Measurements from ENCODE around the gene KIF3C.
"Not testable (repeated sequence)": the region's sequence is repeated elsewhere in the genome, so short reads cannot be mapped to it uniquely, and the experiment has no call there.

The KIF3C gene

DNA sequence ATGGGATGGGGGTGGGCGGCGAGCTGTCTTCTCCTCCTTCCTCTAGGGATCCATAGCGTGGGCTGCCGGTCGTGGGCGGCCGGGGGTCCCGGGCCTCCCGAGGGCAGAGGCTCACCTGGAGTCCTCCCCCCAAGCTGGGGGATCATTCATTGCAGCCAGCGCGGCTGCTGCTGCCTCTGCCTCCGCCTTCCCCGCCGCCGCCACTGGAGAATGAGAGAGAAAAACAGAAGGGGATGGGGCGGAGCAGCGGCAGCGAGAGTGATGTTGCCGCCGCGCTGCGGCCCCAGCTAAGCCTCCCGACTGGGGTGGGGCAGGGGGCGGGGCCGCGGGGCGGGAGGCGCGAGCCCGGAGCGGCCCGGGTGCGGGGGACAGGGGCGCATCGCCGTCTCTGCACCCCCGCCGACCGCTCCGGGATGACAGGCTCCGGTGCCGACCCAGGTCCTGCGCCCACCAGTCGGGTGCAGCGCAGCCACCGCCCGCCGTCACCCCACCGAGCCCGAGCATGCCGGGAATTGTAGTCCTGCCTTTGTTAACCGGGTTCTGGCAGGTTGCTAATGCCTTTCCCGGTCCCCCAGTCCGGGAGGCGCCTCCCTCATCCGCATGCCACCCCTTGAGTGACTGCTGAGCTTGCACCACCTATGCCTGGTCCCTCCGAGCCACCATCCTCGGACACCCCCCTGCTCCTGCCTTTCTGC lies at the start of gene KIF3C:
Gene KIF3C (minus strand): TSS at position 225 of the 695 bp plus-strand sequence. CDS start 580 bp downstream, outside the sequence.
- Mint-ChIP-seq H3K4me1 (ENCODE audit: low read depth) (peaks cover 11% of the 10 kb centered on the region), H3K9me3 (ENCODE audit: low read depth) (no peaks in the 10 kb centered on the region)

DNA sequence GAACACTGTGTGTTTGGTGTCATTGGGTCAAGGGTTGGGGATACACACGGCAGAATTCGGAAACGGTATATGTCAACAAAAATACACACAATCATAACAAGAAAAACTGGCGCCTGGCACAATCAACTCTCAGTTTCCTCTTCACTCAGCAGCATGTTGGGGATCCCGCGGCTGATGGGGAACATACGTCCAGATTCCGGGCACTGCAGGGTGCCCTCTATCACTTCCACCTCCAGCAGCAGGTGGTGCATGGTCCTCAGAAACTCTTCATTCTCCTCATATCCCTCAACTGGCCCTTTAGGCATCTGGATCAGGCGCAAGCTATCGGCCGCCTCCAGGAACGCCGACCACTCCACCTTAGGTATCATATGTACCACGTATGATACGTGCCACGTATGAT lies 45.8 kb upstream of the KIF3C start:
- not testable (repeated sequence) for H3K4me3 Mint-ChIP-seq; H3K27ac Mint-ChIP-seq; H3K4me1 Mint-ChIP-seq (ENCODE audit: low read depth); H3K9me3 Mint-ChIP-seq (ENCODE audit: low read depth); H3K36me3 Mint-ChIP-seq; H3K27me3 Mint-ChIP-seq

More for the DNA sequence above, at the start of gene KIF3C:
- Mint-ChIP-seq H3K27ac (peak within 1 kb of the TSS; percentile 46), H3K4me3 (peak within 1 kb of the TSS; percentile 86), H3K36me3 (no peaks in the 10 kb centered on the region), H3K27me3 (no peaks in the 10 kb centered on the region)

DNA sequence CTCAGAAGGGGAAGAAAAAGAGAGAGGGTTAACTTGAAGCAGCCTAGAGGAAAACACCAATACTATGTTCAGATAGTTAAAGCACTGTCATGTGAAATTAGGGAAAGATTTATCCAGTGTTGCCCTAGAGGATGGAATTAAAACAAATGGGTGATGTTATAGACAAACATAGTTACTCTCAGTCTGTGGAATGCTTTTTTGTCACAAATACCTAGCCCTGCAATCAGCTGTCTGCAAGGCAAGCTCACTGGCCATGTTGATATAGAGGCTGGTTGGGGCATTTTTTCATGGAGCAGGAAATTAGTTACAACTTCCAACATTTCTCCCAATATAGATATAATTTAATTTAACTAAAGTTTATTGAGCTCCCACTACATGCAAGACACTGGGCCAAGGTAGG lies 43.2 kb upstream of the KIF3C start:
- H3K9me3 Mint-ChIP-seq (ENCODE audit: low read depth), result no peaks in the 10 kb centered on the region
- no peaks in the 10 kb centered on the region for H3K4me1 Mint-ChIP-seq (ENCODE audit: low read depth)
- H3K27me3 Mint-ChIP-seq, result peaks cover 2% of the 10 kb centered on the region
- H3K36me3 Mint-ChIP-seq, result no peaks in the 10 kb centered on the region
- no peak overlapping the region for H3K27ac Mint-ChIP-seq
- no peak overlapping the region for H3K4me3 Mint-ChIP-seq

DNA sequence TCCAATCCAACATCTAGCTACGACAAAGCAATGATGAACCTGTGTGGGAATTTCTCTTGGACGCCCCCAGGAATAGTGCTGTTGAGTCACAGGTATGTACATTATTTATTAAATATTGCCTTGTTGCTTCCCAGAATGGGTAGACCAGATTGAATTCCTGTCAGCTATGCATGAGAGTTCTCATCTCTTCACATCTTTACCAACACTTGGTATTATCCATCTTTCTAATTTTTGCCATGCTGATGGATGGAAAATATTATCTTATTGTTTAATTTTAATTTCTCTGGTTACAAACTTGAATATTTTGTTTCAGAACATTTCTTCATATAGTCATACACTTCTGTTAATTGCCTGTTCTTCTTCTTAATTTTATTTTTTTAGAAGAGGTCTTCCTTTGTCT lies 42.0 kb upstream of the KIF3C start:
- Mint-ChIP-seq H3K4me3 (no peak overlapping the region), H3K27ac (no peak overlapping the region), H3K27me3 (peaks cover 2% of the 10 kb centered on the region), H3K4me1 (ENCODE audit: low read depth) (no peaks in the 10 kb centered on the region), H3K36me3 (no peaks in the 10 kb centered on the region), H3K9me3 (ENCODE audit: low read depth) (no peaks in the 10 kb centered on the region)

DNA sequence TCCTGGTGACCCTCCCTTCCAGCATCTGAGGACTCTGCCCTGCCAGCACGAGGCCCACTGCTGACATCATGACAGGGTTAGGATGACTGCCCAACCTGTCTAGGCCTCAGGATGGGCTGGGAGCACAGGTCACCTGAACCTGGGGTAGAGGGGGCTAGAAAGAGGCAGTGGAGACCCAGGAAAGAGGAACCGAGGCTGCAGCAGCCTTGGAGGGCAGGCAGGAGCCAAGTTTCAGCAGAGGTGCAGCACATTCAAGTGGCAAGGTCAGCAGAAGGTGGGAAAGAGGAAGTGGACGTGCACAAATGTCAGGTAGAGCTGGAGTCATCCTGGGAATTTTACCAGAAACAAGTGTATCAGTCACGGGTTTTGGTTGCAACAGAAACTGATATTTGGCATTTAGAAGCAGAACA lies 37.9 kb upstream of the KIF3C start:
- H3K27ac Mint-ChIP-seq, result no peak overlapping the region
- no peaks in the 10 kb centered on the region for H3K36me3 Mint-ChIP-seq
- H3K4me3 Mint-ChIP-seq, result no peak overlapping the region
- H3K9me3 Mint-ChIP-seq (ENCODE audit: low read depth), result no peaks in the 10 kb centered on the region
- no peaks in the 10 kb centered on the region for H3K27me3 Mint-ChIP-seq
- no peaks in the 10 kb centered on the region for H3K4me1 Mint-ChIP-seq (ENCODE audit: low read depth)

DNA sequence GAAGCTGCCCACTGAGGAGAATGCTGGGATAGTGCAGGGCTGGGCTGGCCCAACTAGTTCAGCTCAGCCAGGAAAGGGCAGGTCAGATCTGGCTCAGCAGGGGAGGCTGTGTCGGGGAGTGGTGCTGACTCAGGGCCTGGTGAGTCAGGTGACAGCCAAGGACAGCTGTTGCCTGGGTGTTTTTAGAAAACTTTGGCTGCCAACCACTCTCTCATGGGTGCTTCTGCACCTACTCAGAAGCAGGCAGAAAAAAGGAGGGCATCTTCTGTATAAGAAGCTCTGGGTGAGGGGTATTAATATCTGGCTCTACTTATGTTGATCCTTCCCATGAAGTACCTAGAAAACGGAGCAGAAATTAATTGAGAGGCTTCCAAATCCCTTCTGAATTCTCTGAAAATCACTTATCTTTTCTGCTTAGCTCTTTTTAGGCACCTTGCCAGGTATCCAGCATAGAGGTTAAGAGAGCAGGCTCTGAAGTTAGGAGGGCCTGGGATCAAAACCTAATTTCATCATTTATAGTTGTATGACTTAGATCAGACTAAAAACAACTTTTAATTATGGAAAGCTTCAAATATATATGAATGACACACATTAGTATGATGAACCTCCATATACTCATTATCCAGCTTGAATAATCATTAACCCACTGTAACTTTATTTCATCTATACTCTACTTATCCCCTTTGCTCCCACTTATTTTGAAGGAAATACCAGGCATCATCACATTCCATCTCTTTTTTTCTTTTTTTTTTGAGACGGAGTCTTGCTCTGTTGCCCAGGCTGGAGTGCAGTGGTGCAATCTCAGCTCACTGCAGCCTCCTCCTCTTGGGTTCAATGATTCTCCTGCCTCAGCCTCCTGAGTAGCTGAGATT lies 36.1 kb upstream of the KIF3C start:
- Mint-ChIP-seq H3K4me1 (ENCODE audit: low read depth) (no peaks in the 10 kb centered on the region), H3K27ac (no peak overlapping the region), H3K36me3 (no peaks in the 10 kb centered on the region), H3K9me3 (ENCODE audit: low read depth) (no peaks in the 10 kb centered on the region), H3K27me3 (no peaks in the 10 kb centered on the region), H3K4me3 (no peak overlapping the region)

DNA sequence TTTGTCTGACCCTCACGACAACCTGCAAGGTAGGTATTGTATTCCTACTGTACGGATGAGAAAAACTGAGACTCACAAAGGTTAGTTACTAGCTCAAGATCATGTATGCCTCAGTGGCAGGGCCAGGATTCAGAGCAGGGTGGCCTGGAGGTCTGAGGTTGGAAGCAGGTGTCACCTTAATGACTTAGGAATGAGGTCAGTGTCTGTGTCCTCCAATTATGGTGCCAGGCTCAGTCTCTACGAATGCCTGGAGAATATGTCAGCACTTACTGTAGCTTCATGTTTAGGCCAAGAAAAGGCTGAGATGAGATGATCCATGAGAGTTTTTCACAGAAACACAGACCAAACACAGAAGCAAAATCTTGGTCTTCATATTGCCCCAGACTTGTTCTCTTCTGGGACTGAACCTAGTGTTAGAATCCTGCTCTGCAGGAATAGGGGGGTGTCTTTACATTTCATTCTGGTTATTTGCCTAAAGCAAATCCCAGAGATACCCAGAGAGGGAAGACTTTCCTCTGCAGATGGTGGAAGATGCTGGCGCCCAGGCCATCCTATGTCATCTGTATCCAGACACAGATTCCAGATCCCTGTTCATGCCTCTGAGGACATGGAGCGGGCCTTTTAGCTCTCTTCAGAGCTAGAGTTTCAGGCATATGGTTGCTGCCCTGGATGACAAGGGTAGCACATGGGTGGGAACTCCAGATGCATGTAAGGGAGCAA lies 35.3 kb upstream of the KIF3C start:
- Mint-ChIP-seq H3K27me3 (no peaks in the 10 kb centered on the region), H3K4me3 (no peak overlapping the region), H3K9me3 (ENCODE audit: low read depth) (no peaks in the 10 kb centered on the region), H3K36me3 (no peaks in the 10 kb centered on the region), H3K27ac (no peak overlapping the region), H3K4me1 (ENCODE audit: low read depth) (no peaks in the 10 kb centered on the region)

DNA sequence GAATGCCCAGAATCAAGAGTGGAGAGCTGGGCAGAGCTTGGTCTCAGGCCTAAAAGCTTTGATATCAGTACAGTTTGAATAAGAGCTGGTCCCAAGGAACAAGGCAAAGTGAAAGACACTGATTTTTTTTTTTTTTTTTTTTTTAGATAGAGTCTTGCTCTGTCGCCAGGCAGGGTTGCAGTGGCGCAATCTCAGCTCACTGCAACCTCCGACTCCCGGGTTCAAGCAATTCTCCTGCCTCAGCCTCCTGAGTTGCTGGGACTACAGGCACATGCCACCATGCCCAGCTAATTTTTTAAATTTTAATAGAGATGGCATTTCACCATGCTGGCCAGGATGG lies 34.4 kb upstream of the KIF3C start:
- H3K27ac Mint-ChIP-seq; H3K4me3 Mint-ChIP-seq; H3K9me3 Mint-ChIP-seq (ENCODE audit: low read depth); H3K4me1 Mint-ChIP-seq (ENCODE audit: low read depth); H3K27me3 Mint-ChIP-seq; H3K36me3 Mint-ChIP-seq: not testable (repeated sequence)

DNA sequence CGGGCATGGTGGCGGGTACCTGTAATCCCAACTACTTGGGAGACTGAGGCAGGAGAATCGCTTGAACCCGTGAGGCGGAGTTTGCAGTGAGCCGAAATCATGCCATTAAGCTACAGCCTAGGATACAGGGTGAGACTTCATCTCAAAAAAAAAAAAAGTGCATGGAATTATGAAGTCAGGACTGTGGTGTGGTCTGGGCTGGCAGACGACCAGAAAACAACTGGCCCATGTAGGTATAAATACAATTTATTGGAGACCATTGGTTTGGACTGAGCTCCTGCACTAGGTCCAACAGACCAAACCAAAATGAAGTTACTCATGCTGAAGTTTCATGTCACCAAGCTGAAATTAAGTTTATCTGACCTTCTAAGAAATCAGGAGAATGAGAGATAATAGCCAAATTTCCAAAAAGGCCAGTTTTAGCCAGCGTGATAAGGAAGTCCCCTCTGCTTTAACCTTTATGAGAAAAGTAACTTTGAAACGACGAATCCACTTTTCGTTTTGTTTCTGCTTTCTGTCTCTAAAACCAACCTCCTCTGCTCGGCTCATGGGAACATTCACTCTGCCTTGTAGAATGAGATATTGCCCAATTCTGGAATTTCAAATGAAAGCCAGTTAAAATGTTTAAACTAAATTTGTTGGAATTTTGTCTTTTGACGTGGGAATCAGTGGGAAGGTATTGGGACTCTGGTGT lies 33.9 kb upstream of the KIF3C start:
- H3K4me1 Mint-ChIP-seq (ENCODE audit: low read depth), result no peaks in the 10 kb centered on the region
- no peak overlapping the region for H3K27ac Mint-ChIP-seq
- no peaks in the 10 kb centered on the region for H3K9me3 Mint-ChIP-seq (ENCODE audit: low read depth)
- H3K36me3 Mint-ChIP-seq, result no peaks in the 10 kb centered on the region
- H3K4me3 Mint-ChIP-seq, result no peak overlapping the region
- H3K27me3 Mint-ChIP-seq, result no peaks in the 10 kb centered on the region

DNA sequence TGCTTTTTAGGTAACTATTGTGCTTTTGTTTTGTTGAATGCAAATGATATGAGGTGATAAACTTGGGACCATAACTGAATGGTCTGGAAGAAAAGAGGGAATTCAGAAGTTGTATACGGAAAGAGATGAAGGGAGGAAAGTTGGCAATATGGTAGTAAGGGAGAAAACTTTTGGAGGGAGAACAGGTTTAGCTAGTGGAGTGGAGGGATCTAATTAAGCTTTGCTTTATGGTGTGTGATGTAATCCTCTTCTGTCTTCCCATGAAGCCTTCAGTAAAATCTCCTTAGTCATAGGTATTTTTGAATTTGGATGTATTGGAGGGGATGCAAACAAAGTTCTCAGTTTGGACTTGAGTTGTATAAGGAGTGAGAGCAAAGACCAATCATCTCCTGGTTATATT lies 31.4 kb upstream of the KIF3C start:
- Mint-ChIP-seq H3K27ac (no peak overlapping the region), H3K4me1 (ENCODE audit: low read depth) (no peaks in the 10 kb centered on the region), H3K27me3 (no peaks in the 10 kb centered on the region), H3K4me3 (no peak overlapping the region), H3K9me3 (ENCODE audit: low read depth) (peaks cover 3% of the 10 kb centered on the region), H3K36me3 (peaks cover 3% of the 10 kb centered on the region)

DNA sequence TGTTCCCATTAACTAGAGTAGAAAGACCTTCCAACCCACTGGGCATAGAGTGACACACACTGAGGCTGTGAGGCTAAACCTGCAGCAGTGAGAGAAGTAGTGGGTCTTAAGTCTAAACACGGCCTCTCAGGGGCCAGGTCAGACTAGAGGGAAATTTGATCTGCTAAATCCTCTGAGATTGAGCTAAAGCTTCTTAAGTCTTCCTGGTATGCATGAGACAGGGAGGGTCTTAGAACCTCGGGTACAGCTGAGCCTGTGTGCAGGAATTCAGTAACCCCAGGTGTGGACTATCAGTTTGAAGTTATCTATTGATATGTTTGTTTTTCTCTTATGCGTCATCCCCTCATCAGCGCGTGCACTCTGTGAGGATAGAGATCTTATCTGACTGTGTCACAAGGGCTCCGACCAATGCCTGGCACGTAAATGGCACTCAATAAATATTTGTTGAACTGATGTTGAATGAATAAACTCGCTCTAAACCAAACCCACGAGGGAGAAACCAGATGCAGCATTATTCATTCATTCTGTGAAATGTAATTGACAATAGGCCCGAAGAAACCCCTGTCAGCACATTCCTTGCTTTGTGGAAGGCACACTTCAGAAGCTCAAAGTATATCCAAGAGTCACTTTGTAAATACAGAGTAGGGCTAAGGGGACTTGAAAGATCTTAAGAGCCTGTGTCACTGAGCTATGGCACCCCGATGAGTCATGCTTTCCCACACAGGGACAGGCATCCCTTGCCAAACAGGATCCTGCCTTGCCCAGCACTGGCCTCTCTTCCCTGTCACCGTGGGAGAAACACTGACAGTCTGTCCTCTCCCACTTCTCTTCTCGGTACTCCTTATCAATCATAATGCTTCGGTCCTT lies 29.9 kb upstream of the KIF3C start:
- H3K4me3 Mint-ChIP-seq, result no peak overlapping the region
- H3K27ac Mint-ChIP-seq, result no peak overlapping the region
- H3K27me3 Mint-ChIP-seq, result no peaks in the 10 kb centered on the region
- H3K36me3 Mint-ChIP-seq, result peaks cover 3% of the 10 kb centered on the region
- H3K4me1 Mint-ChIP-seq (ENCODE audit: low read depth), result no peaks in the 10 kb centered on the region
- H3K9me3 Mint-ChIP-seq (ENCODE audit: low read depth), result peaks cover 3% of the 10 kb centered on the region

DNA sequence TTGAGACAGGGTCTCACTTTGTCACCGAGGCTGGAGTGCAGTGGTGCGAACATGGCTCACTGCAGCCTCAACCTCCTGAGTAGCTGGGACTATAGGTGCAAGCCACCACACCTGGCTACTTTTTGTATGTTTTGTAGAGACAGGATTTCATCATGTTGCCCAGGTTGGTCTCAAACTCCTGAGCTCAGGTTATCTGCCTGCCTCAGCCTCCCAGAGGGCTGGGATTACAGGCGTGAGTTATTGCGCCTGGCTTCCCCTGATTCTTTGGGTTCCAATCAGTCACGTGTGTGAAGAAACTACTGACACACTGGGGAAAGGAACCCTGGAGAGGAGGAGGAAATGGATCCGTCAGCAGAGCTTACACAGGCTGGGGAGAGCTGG lies 29.3 kb upstream of the KIF3C start:
- no peaks in the 10 kb centered on the region for H3K4me1 Mint-ChIP-seq (ENCODE audit: low read depth)
- H3K36me3 Mint-ChIP-seq, result peaks cover 3% of the 10 kb centered on the region
- H3K27me3 Mint-ChIP-seq, result no peaks in the 10 kb centered on the region
- peaks cover 3% of the 10 kb centered on the region for H3K9me3 Mint-ChIP-seq (ENCODE audit: low read depth)
- no peak overlapping the region for H3K27ac Mint-ChIP-seq
- H3K4me3 Mint-ChIP-seq, result no peak overlapping the region

DNA sequence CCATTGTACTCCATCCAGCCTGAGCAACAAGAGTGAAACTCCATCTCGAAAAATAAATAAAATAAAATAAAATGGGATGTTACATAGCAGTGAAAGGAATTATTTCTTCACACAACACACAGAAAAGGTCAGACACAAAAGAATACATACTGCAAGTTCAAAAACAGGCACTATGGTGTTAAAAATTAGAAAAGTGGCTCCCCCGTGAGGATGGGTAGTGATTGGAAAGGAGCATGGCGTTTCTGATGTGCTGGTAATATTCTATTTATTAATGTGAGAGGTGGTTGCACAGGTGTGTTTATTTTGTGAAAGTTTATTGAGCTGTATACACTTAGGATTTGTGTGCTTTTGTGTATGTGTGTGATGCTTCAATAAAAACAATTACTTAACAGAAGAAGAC lies 28.6 kb upstream of the KIF3C start:
- Mint-ChIP-seq H3K27me3 (no peaks in the 10 kb centered on the region), H3K4me3 (no peak overlapping the region), H3K36me3 (peaks cover 3% of the 10 kb centered on the region), H3K9me3 (ENCODE audit: low read depth) (peaks cover 3% of the 10 kb centered on the region), H3K4me1 (ENCODE audit: low read depth) (no peaks in the 10 kb centered on the region), H3K27ac (no peak overlapping the region)

DNA sequence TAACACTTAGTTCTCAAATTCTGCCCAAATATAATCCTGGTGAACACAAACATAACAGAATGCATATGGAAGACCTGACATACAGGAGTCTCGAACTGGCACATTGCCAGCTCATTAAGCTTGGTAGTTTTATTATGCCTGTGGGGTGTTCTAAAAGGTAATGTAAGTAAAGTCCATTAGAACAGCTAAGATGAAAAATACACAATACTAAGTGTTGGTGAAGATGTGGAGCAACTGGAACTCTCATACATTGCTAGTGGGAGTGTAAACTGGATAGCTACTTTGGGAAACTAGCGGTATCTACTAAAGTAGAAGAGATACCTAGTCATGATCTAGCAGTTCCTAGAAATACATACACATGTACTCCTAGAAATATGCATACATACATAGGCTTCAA lies 27.3 kb upstream of the KIF3C start:
- H3K27ac Mint-ChIP-seq, result no peak overlapping the region
- peaks cover 3% of the 10 kb centered on the region for H3K36me3 Mint-ChIP-seq
- H3K4me1 Mint-ChIP-seq (ENCODE audit: low read depth), result no peaks in the 10 kb centered on the region
- H3K27me3 Mint-ChIP-seq, result no peaks in the 10 kb centered on the region
- H3K9me3 Mint-ChIP-seq (ENCODE audit: low read depth), result peaks cover 3% of the 10 kb centered on the region
- H3K4me3 Mint-ChIP-seq, result no peak overlapping the region

Data from activated naive CD8-positive, alpha-beta T cell (primary cell).